Heart right ventricle (tissue), 16 donors: ENCODE measurements around the gene MACROD2. TPM values are rescaled to one million over a fixed set of nuclear protein-coding genes. Genes with fewer than 3 reads are reported as not detected.

Experiments used
- ATAC-seq, 8 donors: fragments of 200-7000 bp; cut with Tn5 transposase; one replicate each; pipeline ENCODE4 v1.9.1; 2020; ENCODE audit warnings: mild to moderate bottlenecking in 8 of 8, moderate library complexity in 8 of 8, moderate number of reproducible peaks in 1 of 8
- DNase-seq, 2 donors: peaks; one replicate each; pipeline ENCODE4 v3.0.0-alpha.2; 2020
- H3K27ac ChIP-seq, 10 donors: fragments of 200-600 bp; sonication (generic) in 2 of 10; one replicate each; pipeline versions ENCODE4 v1.5.0 to v1.8.0; 2020 to 2022; ENCODE audit warnings: mild to moderate bottlenecking in 3 of 10
- H3K27me3 ChIP-seq, 7 donors: fragments of 200-600 bp; one replicate each; pipeline ENCODE4 v1.8.0; 2021 to 2022; ENCODE audit warnings: mild to moderate bottlenecking in 2 of 7
- H3K36me3 ChIP-seq, 9 donors: fragments of 200-600 bp; sonication (generic) in 1 of 9; one replicate each; pipeline versions ENCODE4 v1.5.0 to v1.8.0; 2020 to 2022; ENCODE audit warnings: mild to moderate bottlenecking in 2 of 9
- H3K4me1 ChIP-seq, 9 donors: fragments of 200-600 bp; sonication (generic) in 1 of 9; one replicate each; pipeline versions ENCODE4 v1.5.0 to v1.8.0; 2020 to 2022; ENCODE audit warnings: mild to moderate bottlenecking in 4 of 9
- H3K4me3 ChIP-seq, 10 donors: fragments of 200-600 bp; sonication (generic) in 2 of 10; one replicate each; pipeline versions ENCODE4 v1.5.0 to v1.8.0; 2020 to 2022; ENCODE audit warnings: mild to moderate bottlenecking in 7 of 10, moderate library complexity in 2 of 10
- H3K9me3 ChIP-seq, 11 donors: fragments of 200-600 bp in 10 of 11; sonication (generic) in 2 of 11; one replicate each; pipeline versions ENCODE4 v1.5.0 to v1.8.0; 2013 to 2022; ENCODE audit warnings: mild to moderate bottlenecking in 2 of 11, control low read depth in 1 of 11, moderate library complexity in 1 of 11
- WGBS, 2 donors: extraction: QIAGEN DNeasy Blood & Tissue Kit; methylation state at CpG; one replicate each; pipeline ENCODE4 v1.1.7; 2013; ENCODE audit warnings: inconsistent platforms in 1 of 2; 5-methylcytosine and 5-hydroxymethylcytosine counted together
- intact Hi-C, 10 donors: fragments of 100-400 bp; cut with DNase I; formaldehyde crosslinking; loops; one replicate each; pipeline versions ENCODE4 v1.11.1 to v1.14.2; 2022
- polyA plus RNA-seq, 2 donors: library from polyadenylated mRNA; stranded (reverse); fragments of 200-250 nt; gene quantifications; one replicate each; pipeline ENCODE4 v1.2.3, GENCODE V29; 2013
- total RNA-seq, 10 donors: library from RNA; stranded (reverse); fragmentation: NEBNext Ultra II Directional in 3 of 10; extraction: Animal tissue kit (Norgen Biotek cat#: 25700) in 3 of 10; gene quantifications; one replicate each; pipeline versions ENCODE4 v1.2.1 to v1.2.4, GENCODE V29; 2021 to 2023
- TF ChIP-seq, protein P1 (sequence below), 9 donors: fragments of 200-600 bp; sonication (generic) in 2 of 9; IDR thresholded peaks; one replicate each; pipeline versions ENCODE4 v1.5.0 to v1.8.0; 2021 to 2022; ENCODE audit warnings: antibody characterized with exemption in 9 of 9, mild to moderate bottlenecking in 5 of 9, moderate library complexity in 1 of 9
- donor health status: Arrhythmogenic right ventricular cardiomyopathy.
- donor health status: ischemic (EF 13 %, LVEDD 7.1; RV severe dilation, severe dysfunction).
- donor health status: healthy with polysubstance abuse.
- donor health status: DM: no; HTN: yes; CAD: no.
- donor health status: DM: no; HTN: no; CAD: no.
- donor health status: ischemic (EF 25% LVEDD 6.9; RV normal size, moderate dysfunction).
- donor health status: ischemic (EF 25% LVEDD 5.7; RV mildly dilated, moderate dysfunction).
- donor health status: healthy.
- donor health status: DM: yes; HTN: yes; CAD: no.
- donor health status: Ischemic cardiomyopathy.
- donor health status: ischemic (EF 35%, LVEDD 5.7; RV mildly dilated, moderate dysfunction).
- donor health status: nonischemic (EF 11% LVEDD 7.7; RV severe dilation, severe dysfunction).
- donor health status: DM: yes; HTN: yes; CAD: no.
- donor health status: PGD.
- donor health status: ischemic (EF 29% LVEDD 5.4; RV normal size, mild dysfunction).
- donor health status: nonischemic (EF 23%, LVEDD 6.1; RV moderate dilation, normal function).

The MACROD2 gene
- total and polyA plus RNA-seq, 12 donors: 0.28 to 6.4 (median 4.1) TPM

DNA sequence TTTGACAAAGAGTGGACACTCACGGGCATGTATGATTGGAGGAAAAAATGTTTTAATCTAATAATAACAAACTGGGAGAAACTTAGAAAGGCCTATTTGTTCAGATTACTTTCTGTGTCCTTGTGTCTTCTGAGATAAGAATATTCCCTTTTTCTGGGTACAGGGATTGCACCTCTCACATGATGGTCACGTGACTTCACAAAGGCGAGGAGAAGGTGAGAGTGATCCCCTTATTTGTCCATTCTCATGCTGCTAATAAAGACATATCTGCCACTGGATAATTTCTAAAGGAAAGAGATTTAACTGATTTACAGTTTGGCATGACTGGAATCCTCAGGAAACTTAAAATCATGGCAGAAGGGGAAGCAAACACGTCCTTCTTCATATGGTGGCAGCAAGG, 1331.8 kb downstream of the MACROD2 start:
- no peaks in the 10 kb centered on the region for H3K4me1 ChIP-seq
- no peak overlapping the region for H3K4me3 ChIP-seq
- ATAC-seq: no peak
- H3K9me3 ChIP-seq: no peaks in the 10 kb centered on the region
- no peak overlapping the region for H3K27ac ChIP-seq
- intact Hi-C loops: no loop called here
- no peaks in the 10 kb centered on the region for H3K27me3 ChIP-seq
- TF ChIP-seq, protein P1, sequence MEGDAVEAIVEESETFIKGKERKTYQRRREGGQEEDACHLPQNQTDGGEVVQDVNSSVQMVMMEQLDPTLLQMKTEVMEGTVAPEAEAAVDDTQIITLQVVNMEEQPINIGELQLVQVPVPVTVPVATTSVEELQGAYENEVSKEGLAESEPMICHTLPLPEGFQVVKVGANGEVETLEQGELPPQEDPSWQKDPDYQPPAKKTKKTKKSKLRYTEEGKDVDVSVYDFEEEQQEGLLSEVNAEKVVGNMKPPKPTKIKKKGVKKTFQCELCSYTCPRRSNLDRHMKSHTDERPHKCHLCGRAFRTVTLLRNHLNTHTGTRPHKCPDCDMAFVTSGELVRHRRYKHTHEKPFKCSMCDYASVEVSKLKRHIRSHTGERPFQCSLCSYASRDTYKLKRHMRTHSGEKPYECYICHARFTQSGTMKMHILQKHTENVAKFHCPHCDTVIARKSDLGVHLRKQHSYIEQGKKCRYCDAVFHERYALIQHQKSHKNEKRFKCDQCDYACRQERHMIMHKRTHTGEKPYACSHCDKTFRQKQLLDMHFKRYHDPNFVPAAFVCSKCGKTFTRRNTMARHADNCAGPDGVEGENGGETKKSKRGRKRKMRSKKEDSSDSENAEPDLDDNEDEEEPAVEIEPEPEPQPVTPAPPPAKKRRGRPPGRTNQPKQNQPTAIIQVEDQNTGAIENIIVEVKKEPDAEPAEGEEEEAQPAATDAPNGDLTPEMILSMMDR (IDR thresholded peaks at IDR 0.05): no peak
- no peaks in the 10 kb centered on the region for H3K36me3 ChIP-seq
- 85% methylated on average over 4 of the region's 4 CpGs for WGBS, 2 donors
- no peak for DNase-seq

DNA sequence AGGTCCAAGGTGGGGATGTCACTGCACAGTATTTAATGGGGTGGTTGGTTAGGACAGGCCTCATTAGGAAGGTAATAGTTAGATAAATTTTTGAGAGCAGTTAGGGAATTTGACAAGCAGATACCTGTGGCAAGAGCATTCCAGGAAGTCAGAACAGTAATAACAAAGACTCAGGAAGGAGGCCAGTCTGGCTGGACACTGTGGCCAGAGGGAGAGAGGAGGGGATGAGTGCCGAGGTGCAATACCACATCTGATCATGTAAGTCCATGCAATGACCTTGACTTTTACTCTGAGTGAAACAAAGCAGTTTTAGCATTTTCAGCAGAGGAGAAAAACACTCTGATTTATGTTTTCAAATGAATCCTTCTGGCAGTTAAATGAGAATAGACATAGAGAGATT, 1332.8 kb downstream of the MACROD2 start:
- intact Hi-C loops: no loop called here

DNA sequence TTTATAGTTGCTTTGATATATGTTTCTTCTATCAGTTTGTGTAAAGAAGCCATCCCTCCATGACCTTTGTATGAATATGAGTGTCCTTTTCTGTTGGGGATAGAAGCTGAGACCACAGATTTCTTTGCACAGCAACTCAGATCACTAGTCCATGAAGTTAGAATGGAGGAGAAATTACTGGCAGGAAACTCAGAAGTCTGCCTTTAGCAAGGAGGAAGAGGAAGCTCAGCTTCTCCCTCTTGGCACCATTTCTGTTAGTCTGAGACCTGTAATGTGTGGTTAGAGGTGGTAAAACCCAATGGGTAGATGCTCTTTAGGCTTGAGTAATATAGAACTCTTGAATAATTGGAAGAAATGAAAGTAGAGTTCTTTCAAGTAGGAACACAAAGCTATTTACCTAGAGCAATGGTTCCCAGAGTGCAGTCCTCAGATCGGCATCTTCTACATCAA, 1337.4 kb downstream of the MACROD2 start:
- intact Hi-C loops: no loop called here
- TF ChIP-seq, protein P1 (IDR thresholded peaks at IDR 0.05): no peak
- no peak overlapping the region for H3K27ac ChIP-seq
- H3K36me3 ChIP-seq: no peaks in the 10 kb centered on the region
- no peaks in the 10 kb centered on the region for H3K4me1 ChIP-seq
- H3K4me3 ChIP-seq: no peak overlapping the region
- no peaks in the 10 kb centered on the region for H3K9me3 ChIP-seq
- ATAC-seq: no peak
- WGBS, 2 donors: 95 to 100% methylated on average over 1 of the region's 1 CpG
- DNase-seq: no peak
- no peaks in the 10 kb centered on the region for H3K27me3 ChIP-seq

More for the DNA sequence above, 1332.8 kb downstream of the MACROD2 start:
- ATAC-seq (no peak), DNase-seq (no peak)
- Histone ChIP-seq H3K27ac (no peak overlapping the region), H3K4me3 (no peak overlapping the region), H3K4me1 (no peaks in the 10 kb centered on the region), H3K27me3 (no peaks in the 10 kb centered on the region), H3K9me3 (no peaks in the 10 kb centered on the region), H3K36me3 (no peaks in the 10 kb centered on the region)
- 45 to 52% methylated on average over 1 of the region's 1 CpG for WGBS, 2 donors
- TF ChIP-seq, protein P1 (IDR thresholded peaks at IDR 0.05): no peak

DNA sequence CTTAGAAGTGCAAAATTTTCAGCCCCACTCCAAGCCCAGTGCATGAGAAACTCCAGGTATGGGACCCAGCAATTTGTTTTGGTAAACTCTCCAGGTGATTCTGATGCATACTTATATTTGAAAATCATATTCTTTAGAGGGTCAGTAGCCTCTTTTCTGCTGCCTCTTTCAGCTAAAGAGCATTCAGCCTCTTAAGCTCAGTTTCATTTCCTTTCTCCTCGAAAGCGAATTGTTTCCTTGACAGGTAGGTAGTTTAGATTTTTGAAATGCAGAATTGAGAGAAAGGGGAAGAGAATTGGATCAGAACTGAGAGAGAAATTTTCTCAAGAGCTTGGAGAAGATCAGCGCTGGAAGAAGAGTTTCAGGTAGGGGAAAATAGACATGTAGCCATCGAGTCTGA, 1337.9 kb downstream of the MACROD2 start:
- WGBS, 2 donors: 73 to 78% methylated on average over 4 of the region's 4 CpGs
- no peak overlapping the region for H3K4me3 ChIP-seq
- no peak overlapping the region for H3K27ac ChIP-seq
- H3K27me3 ChIP-seq: no peaks in the 10 kb centered on the region
- H3K9me3 ChIP-seq: no peaks in the 10 kb centered on the region
- intact Hi-C loops: no loop called here
- H3K36me3 ChIP-seq: no peaks in the 10 kb centered on the region
- TF ChIP-seq, protein P1 (IDR thresholded peaks at IDR 0.05): no peak
- DNase-seq (no peak), ATAC-seq (no peak)
- no peaks in the 10 kb centered on the region for H3K4me1 ChIP-seq
